Fibroblast of mammary gland (primary cell): ENCODE results near the gene PRKCH.

ENCODE experiments used
- DNase-seq: peaks from one replicate; pipeline ENCODE4 v3.0.0-alpha.2; 2010; ENCODE audit warnings: low read depth
- H3K4me3 ChIP-seq: 2 replicates; pipeline ENCODE4 v1.5.1; 2011; ENCODE audit warnings: low read depth, mild to moderate bottlenecking, low read length, moderate library complexity; ENCODE audit not compliant: control insufficient read depth
- TF ChIP-seq, protein P1 (sequence below): conservative IDR thresholded peaks from 2 replicates; pipeline ENCODE4 v1.5.1; 2011; ENCODE audit warnings: low read depth, low read length, inconsistent platforms; ENCODE audit not compliant: control insufficient read depth, insufficient read depth

Gene PRKCH

GRCh38 chr14:61481701-61482100 lies 160.3 kb downstream of the PRKCH start:
- H3K4me3 ChIP-seq, result no peak overlapping the region
- TF ChIP-seq, protein P1, sequence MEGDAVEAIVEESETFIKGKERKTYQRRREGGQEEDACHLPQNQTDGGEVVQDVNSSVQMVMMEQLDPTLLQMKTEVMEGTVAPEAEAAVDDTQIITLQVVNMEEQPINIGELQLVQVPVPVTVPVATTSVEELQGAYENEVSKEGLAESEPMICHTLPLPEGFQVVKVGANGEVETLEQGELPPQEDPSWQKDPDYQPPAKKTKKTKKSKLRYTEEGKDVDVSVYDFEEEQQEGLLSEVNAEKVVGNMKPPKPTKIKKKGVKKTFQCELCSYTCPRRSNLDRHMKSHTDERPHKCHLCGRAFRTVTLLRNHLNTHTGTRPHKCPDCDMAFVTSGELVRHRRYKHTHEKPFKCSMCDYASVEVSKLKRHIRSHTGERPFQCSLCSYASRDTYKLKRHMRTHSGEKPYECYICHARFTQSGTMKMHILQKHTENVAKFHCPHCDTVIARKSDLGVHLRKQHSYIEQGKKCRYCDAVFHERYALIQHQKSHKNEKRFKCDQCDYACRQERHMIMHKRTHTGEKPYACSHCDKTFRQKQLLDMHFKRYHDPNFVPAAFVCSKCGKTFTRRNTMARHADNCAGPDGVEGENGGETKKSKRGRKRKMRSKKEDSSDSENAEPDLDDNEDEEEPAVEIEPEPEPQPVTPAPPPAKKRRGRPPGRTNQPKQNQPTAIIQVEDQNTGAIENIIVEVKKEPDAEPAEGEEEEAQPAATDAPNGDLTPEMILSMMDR, result no peak
- DNase-seq, result no peak

GRCh38 chr14:61482348-61483206 lies 161.2 kb downstream of the PRKCH start:
- DNase-seq, result no peak
- no peak overlapping the region for H3K4me3 ChIP-seq
- TF ChIP-seq, protein P1, result no peak

DNA sequence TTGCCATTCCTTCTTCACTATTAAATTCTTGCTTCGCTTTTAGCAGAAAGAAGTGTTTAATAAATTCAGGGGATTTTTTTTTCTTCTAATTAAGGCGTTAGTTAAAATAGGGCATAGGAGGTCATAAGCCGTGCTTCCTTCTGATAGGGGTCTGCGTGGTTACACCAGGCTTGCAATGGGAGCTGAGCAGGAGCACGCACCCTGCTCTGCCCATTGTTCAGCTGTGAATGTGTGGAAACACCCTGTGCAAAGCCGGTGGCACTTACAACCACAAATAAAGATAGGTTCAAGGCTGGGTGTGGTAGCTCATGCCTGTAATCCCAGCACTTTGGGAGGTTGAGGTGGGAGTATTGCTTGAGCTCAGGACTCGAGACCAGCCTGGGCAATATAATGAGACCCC lies 162.1 kb downstream of the PRKCH start:
- no peak overlapping the region for H3K4me3 ChIP-seq
- TF ChIP-seq, protein P1, result no peak
- no peak for DNase-seq

- no peak overlapping the region for H3K4me3 ChIP-seq
- TF ChIP-seq, protein P1, result no peak
- no peak for DNase-seq
Observed at GRCh38 chr14:61484031-61484430, 162.7 kb downstream of the PRKCH start.

DNA sequence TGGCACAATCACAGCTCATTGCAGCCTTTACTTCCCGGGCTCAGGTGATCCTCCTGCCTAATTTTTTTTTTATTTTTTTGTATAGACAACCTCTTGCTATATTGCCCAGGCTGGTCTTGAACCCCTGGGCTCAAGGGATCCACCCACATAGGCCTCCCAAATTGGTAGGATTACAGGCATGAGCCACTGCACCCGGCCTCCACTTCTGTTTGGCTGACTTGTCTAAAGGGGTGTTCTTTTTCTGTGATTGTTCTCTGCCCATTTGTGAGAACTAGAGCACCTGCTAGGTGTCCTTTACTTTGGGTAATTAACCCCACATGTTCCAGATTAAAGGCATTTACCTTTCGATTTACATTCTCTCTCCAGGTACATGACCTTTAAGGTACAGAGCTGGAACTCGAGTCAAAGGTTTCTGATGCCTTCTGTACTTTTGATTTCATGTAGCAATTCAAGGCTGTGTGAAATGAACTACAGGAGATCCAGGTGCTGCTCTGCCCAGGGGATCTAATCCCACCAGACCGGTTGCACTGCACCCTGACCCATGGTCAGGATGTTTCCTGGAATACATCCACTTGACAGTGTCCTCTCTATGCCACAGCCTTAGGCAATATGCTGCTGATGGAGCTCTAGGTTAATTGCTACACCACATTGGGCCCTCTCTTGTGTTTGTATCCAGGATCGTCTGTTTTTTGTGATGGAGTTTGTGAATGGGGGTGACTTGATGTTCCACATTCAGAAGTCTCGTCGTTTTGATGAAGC lies 163.6 kb downstream of the PRKCH start:
- no peak overlapping the region for H3K4me3 ChIP-seq
- TF ChIP-seq, protein P1, result no peak
- DNase-seq, result no peak

- no peak for DNase-seq
- H3K4me3 ChIP-seq, result no peak overlapping the region
- TF ChIP-seq, protein P1, result no peak
Observed at GRCh38 chr14:61485661-61486060, 164.3 kb downstream of the PRKCH start.
